ENCODE measurements around the gene LAMB3. TPM values are rescaled to one million over a fixed set of nuclear protein-coding genes. Genes with fewer than 3 reads are reported as not detected.

The LAMB3 gene
- polyA plus RNA-seq, 12 donors = 0.34 to 21.8 (median 0.85) TPM; not detected in 1

GRCh38 chr1:209618756-209619420, 33.3 kb downstream of the LAMB3 start:
- no peak for DNase-seq

- no peak for DNase-seq
These were observed 33.9 kb downstream of the LAMB3 start for GRCh38 chr1:209618291-209618690.

- no peak for DNase-seq
These were observed 34.5 kb downstream of the LAMB3 start for GRCh38 chr1:209617755-209618154.

GRCh38 chr1:209617047-209617673, 35.1 kb downstream of the LAMB3 start:
- no peak for DNase-seq

GRCh38 chr1:209616366-209617046, 35.7 kb downstream of the LAMB3 start:
- no peak for DNase-seq

- no peak for DNase-seq
These were observed 37.3 kb downstream of the LAMB3 start for GRCh38 chr1:209614906-209615305.

- no peak for DNase-seq
These were observed 38.1 kb downstream of the LAMB3 start for GRCh38 chr1:209614151-209614420.

- DNase-seq = no peak
These were observed 38.6 kb downstream of the LAMB3 start for GRCh38 chr1:209613400-209614150.

- DNase-seq = no peak
These were observed 39.4 kb downstream of the LAMB3 start for GRCh38 chr1:209612646-209613399.

- no peak for DNase-seq
These were observed 40.3 kb downstream of the LAMB3 start for GRCh38 chr1:209611771-209612570.

GRCh38 chr1:209610631-209610905, 41.7 kb downstream of the LAMB3 start:
- no peak for DNase-seq

- no peak for DNase-seq
These were observed 42.2 kb downstream of the LAMB3 start for GRCh38 chr1:209609791-209610630.

- no peak for DNase-seq
These were observed 43.0 kb downstream of the LAMB3 start for GRCh38 chr1:209609041-209609790.

- DNase-seq = no peak
These were observed 44.4 kb downstream of the LAMB3 start for GRCh38 chr1:209607795-209608178.

GRCh38 chr1:209607102-209607794, 45.0 kb downstream of the LAMB3 start:
- no peak for DNase-seq

GRCh38 chr1:209603877-209604276, 48.3 kb downstream of the LAMB3 start:
- DNase-seq = no peak

- DNase-seq = no peak
These were observed 50.2 kb downstream of the LAMB3 start for GRCh38 chr1:209601809-209602657.

- no peak for DNase-seq
These were observed 51.7 kb downstream of the LAMB3 start for GRCh38 chr1:209600541-209600940.

Data from muscle of arm (tissue), 12 donors.